ENCODE measurements around the gene CTNNA1. TPM values are rescaled to one million over a fixed set of nuclear protein-coding genes. Genes with fewer than 3 reads are reported as not detected.

Gene CTNNA1
- total RNA-seq, 2 donors from 2014 or later, result 400 to 483 TPM

DNA sequence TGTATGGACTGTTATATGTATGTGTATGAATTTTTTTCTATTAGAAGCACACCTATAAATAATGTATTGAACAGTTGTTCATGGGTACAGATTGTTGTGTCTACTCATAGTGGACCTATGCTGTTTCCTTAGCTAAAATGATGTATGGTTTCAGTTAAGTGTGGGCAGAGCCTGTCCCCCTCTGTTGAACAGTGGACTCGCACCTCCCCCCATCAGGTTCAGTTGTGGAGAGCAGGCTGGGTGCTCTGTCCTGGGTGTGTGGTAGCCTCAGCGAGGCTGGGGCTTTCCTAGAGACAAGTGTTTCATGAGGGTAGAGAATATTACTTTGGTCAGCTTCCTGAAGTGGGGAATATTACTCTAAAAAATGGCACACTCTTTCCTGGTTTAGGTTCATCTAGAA lies 169.3 kb downstream of the CTNNA1 start:
- Histone ChIP-seq H3K4me3 (no peak overlapping the region), H3K27ac (no peak overlapping the region), H3K9me3 (no peaks in the 10 kb centered on the region), H3K4me1 (no peaks in the 10 kb centered on the region), H3K27me3 (no peaks in the 10 kb centered on the region), H3K36me3 (peaks cover 8% of the 10 kb centered on the region), H3K9ac (ENCODE audit: low read depth in 2 of 2, low read length in 2 of 2) (no peak overlapping the region)
- TF ChIP-seq, protein P1, sequence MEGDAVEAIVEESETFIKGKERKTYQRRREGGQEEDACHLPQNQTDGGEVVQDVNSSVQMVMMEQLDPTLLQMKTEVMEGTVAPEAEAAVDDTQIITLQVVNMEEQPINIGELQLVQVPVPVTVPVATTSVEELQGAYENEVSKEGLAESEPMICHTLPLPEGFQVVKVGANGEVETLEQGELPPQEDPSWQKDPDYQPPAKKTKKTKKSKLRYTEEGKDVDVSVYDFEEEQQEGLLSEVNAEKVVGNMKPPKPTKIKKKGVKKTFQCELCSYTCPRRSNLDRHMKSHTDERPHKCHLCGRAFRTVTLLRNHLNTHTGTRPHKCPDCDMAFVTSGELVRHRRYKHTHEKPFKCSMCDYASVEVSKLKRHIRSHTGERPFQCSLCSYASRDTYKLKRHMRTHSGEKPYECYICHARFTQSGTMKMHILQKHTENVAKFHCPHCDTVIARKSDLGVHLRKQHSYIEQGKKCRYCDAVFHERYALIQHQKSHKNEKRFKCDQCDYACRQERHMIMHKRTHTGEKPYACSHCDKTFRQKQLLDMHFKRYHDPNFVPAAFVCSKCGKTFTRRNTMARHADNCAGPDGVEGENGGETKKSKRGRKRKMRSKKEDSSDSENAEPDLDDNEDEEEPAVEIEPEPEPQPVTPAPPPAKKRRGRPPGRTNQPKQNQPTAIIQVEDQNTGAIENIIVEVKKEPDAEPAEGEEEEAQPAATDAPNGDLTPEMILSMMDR (IDR thresholded peaks at IDR 0.05), result no peak
- no peak for DNase-seq
- intact Hi-C loops (cut with DNase I), result no loop called here

DNA sequence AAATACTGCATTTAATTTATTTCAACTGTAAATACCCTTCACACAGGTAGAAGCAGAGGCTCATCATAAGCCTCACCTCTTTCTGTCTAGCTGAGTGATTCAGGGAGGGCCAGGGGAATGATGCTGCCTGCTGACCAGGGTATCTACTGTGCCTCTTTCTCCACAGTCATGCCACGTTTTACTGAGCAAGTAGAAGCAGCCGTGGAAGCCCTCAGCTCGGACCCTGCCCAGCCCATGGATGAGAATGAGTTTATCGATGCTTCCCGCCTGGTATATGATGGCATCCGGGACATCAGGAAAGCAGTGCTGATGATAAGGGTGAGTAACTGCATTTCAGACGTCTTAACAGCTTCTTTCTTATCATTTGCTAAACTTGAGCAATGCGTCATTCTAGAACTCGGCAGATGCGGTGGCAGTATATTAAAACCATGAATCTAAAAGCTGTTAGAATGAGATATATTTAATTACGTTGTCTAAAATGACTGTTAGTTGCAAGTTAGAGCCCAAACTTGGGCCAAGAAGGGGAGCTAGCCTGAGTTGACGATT lies 171.9 kb downstream of the CTNNA1 start:
- peaks cover 8% of the 10 kb centered on the region for H3K36me3 ChIP-seq

DNA sequence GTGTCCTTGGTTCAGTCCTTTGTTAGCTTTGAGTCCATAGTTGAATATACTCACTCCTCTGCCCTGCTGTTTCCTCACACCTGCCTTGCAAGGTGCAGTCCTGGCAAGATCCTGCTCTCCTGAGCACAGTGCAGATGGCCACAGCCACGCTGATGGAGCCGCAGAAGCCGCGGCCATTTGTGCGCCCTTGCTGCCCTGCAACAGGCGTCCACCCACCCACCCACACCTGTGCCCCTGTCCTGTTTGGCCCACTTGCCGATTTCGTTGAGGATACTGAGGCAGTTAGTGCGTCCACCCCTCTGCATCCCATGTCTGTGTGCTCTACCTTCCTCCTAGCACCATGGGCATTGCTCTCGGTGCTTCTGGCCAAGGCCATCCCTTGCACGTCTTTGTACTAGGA lies 173.0 kb downstream of the CTNNA1 start:
- no peaks in the 10 kb centered on the region for H3K9me3 ChIP-seq
- H3K4me1 ChIP-seq, result no peaks in the 10 kb centered on the region
- no peak overlapping the region for H3K4me3 ChIP-seq
- no peak for DNase-seq
- H3K36me3 ChIP-seq, result peaks cover 8% of the 10 kb centered on the region
- intact Hi-C loops (cut with DNase I), result no loop called here
- H3K9ac ChIP-seq (ENCODE audit: low read depth in 2 of 2, low read length in 2 of 2), result no peak overlapping the region
- H3K27me3 ChIP-seq, result no peaks in the 10 kb centered on the region
- TF ChIP-seq, protein P1 (IDR thresholded peaks at IDR 0.05), result no peak
- no peak overlapping the region for H3K27ac ChIP-seq

More for the DNA sequence above, 171.9 kb downstream of the CTNNA1 start:
- TF ChIP-seq, protein P1 (IDR thresholded peaks at IDR 0.05), result no peak
- Histone ChIP-seq H3K27me3 (no peaks in the 10 kb centered on the region), H3K4me1 (no peaks in the 10 kb centered on the region), H3K4me3 (no peak overlapping the region), H3K27ac (no peak overlapping the region), H3K9ac (ENCODE audit: low read depth in 2 of 2, low read length in 2 of 2) (no peak overlapping the region), H3K9me3 (no peaks in the 10 kb centered on the region)
- intact Hi-C loops (cut with DNase I), result no loop called here
- DNase-seq, result no peak

DNA sequence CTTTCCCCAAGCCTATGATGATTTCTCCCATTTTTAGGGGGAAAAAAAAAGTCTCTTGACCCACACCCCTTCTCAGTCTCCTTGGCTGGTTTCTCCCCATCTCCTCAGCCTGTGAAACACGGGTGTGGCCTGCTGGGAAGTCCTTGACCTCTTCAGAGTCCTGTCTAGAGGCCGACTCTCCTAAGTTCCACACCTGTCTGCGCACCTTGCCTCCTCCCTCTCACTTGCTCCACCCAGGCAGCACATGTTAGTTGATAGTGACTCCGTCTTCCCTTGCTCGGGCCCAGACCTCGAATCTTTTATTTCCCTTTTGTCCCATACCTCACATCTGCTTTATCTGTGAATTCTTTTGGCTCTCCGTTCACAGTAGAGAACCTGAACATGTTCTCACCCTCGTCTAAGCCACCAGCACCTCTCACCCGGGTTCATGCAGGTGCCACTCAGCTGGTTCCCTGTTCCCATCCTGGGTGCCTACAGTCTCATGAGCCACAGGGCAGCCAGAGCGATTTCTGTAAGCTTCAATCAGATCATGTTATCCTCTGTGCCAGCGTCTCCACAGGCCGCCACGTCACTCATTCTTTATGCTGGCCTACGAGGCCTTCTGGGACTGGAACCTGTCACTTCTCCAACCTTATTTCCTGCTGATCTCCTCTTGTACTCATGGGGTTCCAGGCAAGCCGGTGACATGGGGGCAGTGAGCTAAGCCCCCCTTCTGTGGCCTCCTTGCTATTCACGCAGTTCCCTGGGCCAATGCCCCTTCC lies 173.6 kb downstream of the CTNNA1 start:
- Histone ChIP-seq H3K27ac (no peak overlapping the region), H3K9ac (ENCODE audit: low read depth in 2 of 2, low read length in 2 of 2) (no peak overlapping the region), H3K4me1 (no peaks in the 10 kb centered on the region), H3K27me3 (no peaks in the 10 kb centered on the region), H3K36me3 (peaks cover 8% of the 10 kb centered on the region), H3K4me3 (no peak overlapping the region), H3K9me3 (no peaks in the 10 kb centered on the region)
- TF ChIP-seq, protein P1 (IDR thresholded peaks at IDR 0.05), result no peak
- no peak for DNase-seq
- intact Hi-C loops (cut with DNase I), result no loop called here

DNA sequence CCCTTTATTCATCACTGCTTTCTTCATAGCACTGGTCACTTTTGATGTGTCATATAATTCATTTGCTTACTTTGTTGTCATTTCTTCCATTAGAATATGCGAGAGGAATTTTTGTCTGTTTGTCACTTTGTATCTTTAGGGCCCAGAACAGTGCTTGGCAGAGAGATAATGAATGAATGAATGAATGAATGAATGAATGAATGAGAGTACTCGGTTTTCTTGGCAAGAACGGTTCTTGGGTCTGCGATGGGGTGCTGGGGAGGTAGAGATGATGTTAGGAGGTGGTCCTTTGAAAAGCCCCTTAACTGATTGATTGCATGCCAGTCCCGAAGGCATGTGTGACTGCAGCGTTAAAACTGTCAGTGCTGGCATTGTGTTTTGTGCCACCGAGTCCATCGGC lies 174.3 kb downstream of the CTNNA1 start:
- Histone ChIP-seq H3K27me3 (no peaks in the 10 kb centered on the region), H3K36me3 (peaks cover 15% of the 10 kb centered on the region), H3K4me3 (no peak overlapping the region), H3K9me3 (no peaks in the 10 kb centered on the region), H3K4me1 (no peaks in the 10 kb centered on the region), H3K27ac (no peak overlapping the region), H3K9ac (ENCODE audit: low read depth in 2 of 2, low read length in 2 of 2) (no peak overlapping the region)
- intact Hi-C loops (cut with DNase I), result no loop called here
- TF ChIP-seq, protein P1 (IDR thresholded peaks at IDR 0.05), result no peak
- DNase-seq, result no peak
